ENCODE data around the gene NELFCD. TPM values are rescaled to one million over a fixed set of nuclear protein-coding genes. Genes with fewer than 3 reads are reported as not detected.

Gene NELFCD
- total RNA-seq, 1 experiment from 2014 or later, result 174 TPM

DNA sequence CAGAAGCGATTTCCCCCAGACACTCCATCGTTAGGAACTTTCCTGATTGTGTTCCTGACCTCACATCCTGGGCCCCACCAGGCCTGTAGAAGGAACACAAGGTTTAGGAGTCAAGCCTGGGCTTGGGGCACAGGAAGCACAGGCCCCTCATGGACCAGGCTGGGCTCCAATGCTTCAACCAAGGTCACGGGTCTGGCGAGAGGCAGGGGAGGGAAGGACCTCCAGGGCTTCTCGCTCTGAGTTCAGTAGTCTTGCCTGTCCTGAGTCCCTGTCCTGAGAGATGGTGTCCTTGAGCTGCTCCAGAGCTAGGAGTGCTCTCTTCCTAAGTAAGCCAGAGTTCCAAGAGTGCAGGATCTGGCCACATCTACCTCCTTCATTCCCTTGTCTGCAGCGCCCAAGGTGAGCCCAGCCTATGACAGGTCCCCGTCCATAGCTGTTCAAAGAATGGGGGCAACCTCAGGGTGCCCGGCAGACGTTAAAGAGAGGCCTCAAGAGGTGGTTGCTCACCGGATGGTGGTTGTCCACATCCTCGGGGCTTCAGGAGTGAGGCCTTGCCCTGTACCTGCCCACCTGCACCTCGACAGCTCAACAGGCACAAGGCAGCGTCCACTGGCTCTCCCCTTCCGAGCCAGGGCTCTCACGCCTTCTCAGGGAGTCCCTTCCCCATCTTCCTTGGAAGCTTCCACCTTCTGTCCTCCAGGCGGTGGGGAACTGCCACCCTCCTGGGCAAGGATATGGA is 36.6 kb downstream of the NELFCD start:
- ChIA-PET POLR2A (ENCODE audit: low non-redundant PET) (no interaction called here), CTCF (no interaction called here)
- Histone ChIP-seq H3K4me1 (ENCODE audit: insufficient read depth, low read length, poor library complexity, severe bottlenecking) (peaks cover 15% of the 10 kb centered on the region), H3K27ac (ENCODE audit: low read depth, low read length, poor library complexity, severe bottlenecking) (no peak overlapping the region), H3K36me3 (ENCODE audit: insufficient read depth, low read length, poor library complexity, severe bottlenecking) (no peaks in the 10 kb centered on the region), H3K27me3 (replicated peaks; ENCODE audit: insufficient read depth, low read depth, low read length, poor library complexity) (no peaks in the 10 kb centered on the region), H3K4me3 (ENCODE audit: low read depth, low read length, poor library complexity, severe bottlenecking) (no peak overlapping the region), H3K9me3 (ENCODE audit: low read depth, low read length, poor library complexity, severe bottlenecking) (no peaks in the 10 kb centered on the region)
- no peak for TF ChIP-seq CTCF (conservative IDR thresholded peaks at IDR 0.05; ENCODE audit: low read depth, low read length)
- no peak for TF ChIP-seq EZH2 (IDR thresholded peaks at IDR 0.05; ENCODE audit: borderline replicate concordance, low read depth, low read length, poor library complexity, severe bottlenecking)
- DNase-seq (ENCODE audit: low spot score), result no peak
- intact Hi-C loops (cut with micrococcal nuclease; ENCODE audit: unreplicated experiment), result no loop called here
- no TSS peak for BruUV-seq (replicated peaks)

GRCh38 chr20:59018817-59019216 is 37.8 kb downstream of the NELFCD start:
- ChIA-PET CTCF (interaction anchor here (0.6 kb wide), 1 partner anchor 270 kb away, joined by 6 read pairs; no protein-coding TSS in a partner anchor), POLR2A (ENCODE audit: low non-redundant PET) (no interaction called here)
- Histone ChIP-seq H3K9me3 (ENCODE audit: low read depth, low read length, poor library complexity, severe bottlenecking) (no peaks in the 10 kb centered on the region), H3K27me3 (replicated peaks; ENCODE audit: insufficient read depth, low read depth, low read length, poor library complexity) (no peaks in the 10 kb centered on the region), H3K27ac (ENCODE audit: low read depth, low read length, poor library complexity, severe bottlenecking) (no peak overlapping the region), H3K4me1 (ENCODE audit: insufficient read depth, low read length, poor library complexity, severe bottlenecking) (peaks cover 15% of the 10 kb centered on the region), H3K36me3 (ENCODE audit: insufficient read depth, low read length, poor library complexity, severe bottlenecking) (no peaks in the 10 kb centered on the region), H3K4me3 (ENCODE audit: low read depth, low read length, poor library complexity, severe bottlenecking) (no peak overlapping the region)
- intact Hi-C loops (cut with micrococcal nuclease; ENCODE audit: unreplicated experiment), result no loop called here
- no peak for DNase-seq (ENCODE audit: low spot score)
- TF ChIP-seq CTCF (conservative IDR thresholded peaks at IDR 0.05; ENCODE audit: low read depth, low read length), result no peak
- BruUV-seq (replicated peaks), result no TSS peak

- no peak for DNase-seq (ENCODE audit: low spot score)
- no TSS peak for BruUV-seq (replicated peaks)
- no peak within 1 kb of the TSS for H3K4me3 ChIP-seq (ENCODE audit: low read depth, low read length, poor library complexity, severe bottlenecking)
- ChIA-PET POLR2A (ENCODE audit: low non-redundant PET) (no interaction called here), CTCF (no interaction called here)
- H3K9me3 ChIP-seq (ENCODE audit: low read depth, low read length, poor library complexity, severe bottlenecking), result no peaks in the 10 kb centered on the region
- H3K4me1 ChIP-seq (ENCODE audit: insufficient read depth, low read length, poor library complexity, severe bottlenecking), result peaks cover 15% of the 10 kb centered on the region
- H3K27ac ChIP-seq (ENCODE audit: low read depth, low read length, poor library complexity, severe bottlenecking), result no peak within 1 kb of the TSS
- intact Hi-C loops (cut with micrococcal nuclease; ENCODE audit: unreplicated experiment), result no loop called here
- peaks cover 3% of the 10 kb centered on the region for H3K36me3 ChIP-seq (ENCODE audit: insufficient read depth, low read length, poor library complexity, severe bottlenecking)
- no peaks in the 10 kb centered on the region for H3K27me3 ChIP-seq (replicated peaks; ENCODE audit: insufficient read depth, low read depth, low read length, poor library complexity)
- no peak for TF ChIP-seq CTCF (conservative IDR thresholded peaks at IDR 0.05; ENCODE audit: low read depth, low read length)
- no peak for TF ChIP-seq EZH2 (IDR thresholded peaks at IDR 0.05; ENCODE audit: borderline replicate concordance, low read depth, low read length, poor library complexity, severe bottlenecking)
Observed at GRCh38 chr20:59019217-59019616, 38.2 kb downstream of the NELFCD start, which contains the start of gene TUBB1. TUBB1 (plus strand) TSS chr20:59019429; CDS start chr20:59019523, 94 bp downstream.
